Fibroblast of the aortic adventitia (primary cell): ENCODE measurements around the gene MACROD1. TPM values are rescaled to one million over a fixed set of nuclear protein-coding genes. Genes with fewer than 3 reads are reported as not detected.

Experiments used
- DNase-seq: peaks from one replicate; pipeline ENCODE4 v3.0.0-alpha.2; 2010; ENCODE audit warnings: low read depth
- H3K4me3 ChIP-seq: 2 replicates; pipeline ENCODE4 v1.5.1; 2011; ENCODE audit warnings: low read depth, mild to moderate bottlenecking, control low read depth, low read length, moderate library complexity
- total RNA-seq: library from RNA; depleted of rRNA; stranded (reverse); fragments of >200 nt; gene quantifications from 2 replicates; pipeline ENCODE4 v1.2.3, GENCODE V29; 2012; ENCODE audit warnings: low replicate concordance
- TF ChIP-seq, protein P1 (sequence below): IDR thresholded peaks from 2 replicates; pipeline ENCODE4 v1.5.1; 2011; ENCODE audit warnings: mild to moderate bottlenecking, low read length, control low read depth, inconsistent platforms; ENCODE audit not compliant: insufficient read depth

MACROD1 gene
- total RNA-seq, 1 donor = 14.5 TPM

DNA sequence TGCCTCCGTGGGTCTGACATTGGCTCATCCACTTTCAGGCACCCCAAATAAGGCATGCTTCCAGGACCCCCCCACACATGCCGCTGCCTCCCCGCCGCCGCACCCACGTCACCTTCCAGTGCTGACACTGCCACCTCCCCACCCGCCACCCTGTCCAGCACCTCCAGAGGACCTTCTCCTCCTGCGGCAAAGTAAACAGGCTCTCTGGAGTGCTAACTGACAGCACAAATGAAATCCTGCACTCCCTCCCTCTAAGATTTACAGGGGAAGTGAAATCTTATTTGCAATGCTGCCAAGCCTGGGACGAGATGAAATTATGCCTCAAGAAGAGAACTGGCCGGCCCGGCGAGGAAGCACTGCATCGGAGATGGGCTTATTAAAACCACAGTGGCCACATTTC, 35.3 kb downstream of the MACROD1 start:
- TF ChIP-seq, protein P1, sequence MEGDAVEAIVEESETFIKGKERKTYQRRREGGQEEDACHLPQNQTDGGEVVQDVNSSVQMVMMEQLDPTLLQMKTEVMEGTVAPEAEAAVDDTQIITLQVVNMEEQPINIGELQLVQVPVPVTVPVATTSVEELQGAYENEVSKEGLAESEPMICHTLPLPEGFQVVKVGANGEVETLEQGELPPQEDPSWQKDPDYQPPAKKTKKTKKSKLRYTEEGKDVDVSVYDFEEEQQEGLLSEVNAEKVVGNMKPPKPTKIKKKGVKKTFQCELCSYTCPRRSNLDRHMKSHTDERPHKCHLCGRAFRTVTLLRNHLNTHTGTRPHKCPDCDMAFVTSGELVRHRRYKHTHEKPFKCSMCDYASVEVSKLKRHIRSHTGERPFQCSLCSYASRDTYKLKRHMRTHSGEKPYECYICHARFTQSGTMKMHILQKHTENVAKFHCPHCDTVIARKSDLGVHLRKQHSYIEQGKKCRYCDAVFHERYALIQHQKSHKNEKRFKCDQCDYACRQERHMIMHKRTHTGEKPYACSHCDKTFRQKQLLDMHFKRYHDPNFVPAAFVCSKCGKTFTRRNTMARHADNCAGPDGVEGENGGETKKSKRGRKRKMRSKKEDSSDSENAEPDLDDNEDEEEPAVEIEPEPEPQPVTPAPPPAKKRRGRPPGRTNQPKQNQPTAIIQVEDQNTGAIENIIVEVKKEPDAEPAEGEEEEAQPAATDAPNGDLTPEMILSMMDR = no peak
- no peak overlapping the region for H3K4me3 ChIP-seq
- no peak for DNase-seq

DNA sequence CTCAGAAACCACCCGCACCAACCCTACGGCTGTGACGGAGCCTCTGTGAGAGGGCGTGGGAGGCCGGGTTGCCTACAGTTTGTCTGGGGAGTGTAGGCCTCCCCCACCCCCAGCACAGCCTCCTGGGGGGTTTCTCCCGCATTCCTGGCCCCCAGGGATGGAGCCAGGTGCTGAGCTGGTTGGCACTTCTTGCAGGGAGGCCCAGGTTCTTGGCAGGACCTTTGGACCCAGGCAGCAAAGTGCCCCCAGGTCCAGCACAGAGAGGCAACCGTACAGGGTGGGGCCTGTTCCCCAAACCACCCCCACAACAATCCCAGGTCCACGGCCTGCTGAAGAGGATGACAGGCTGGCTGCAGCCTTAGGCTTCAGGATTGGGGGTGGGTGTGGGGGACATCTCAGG, 36.5 kb downstream of the MACROD1 start:
- TF ChIP-seq, protein P1 = no peak
- H3K4me3 ChIP-seq = no peak overlapping the region
- DNase-seq = no peak

DNA sequence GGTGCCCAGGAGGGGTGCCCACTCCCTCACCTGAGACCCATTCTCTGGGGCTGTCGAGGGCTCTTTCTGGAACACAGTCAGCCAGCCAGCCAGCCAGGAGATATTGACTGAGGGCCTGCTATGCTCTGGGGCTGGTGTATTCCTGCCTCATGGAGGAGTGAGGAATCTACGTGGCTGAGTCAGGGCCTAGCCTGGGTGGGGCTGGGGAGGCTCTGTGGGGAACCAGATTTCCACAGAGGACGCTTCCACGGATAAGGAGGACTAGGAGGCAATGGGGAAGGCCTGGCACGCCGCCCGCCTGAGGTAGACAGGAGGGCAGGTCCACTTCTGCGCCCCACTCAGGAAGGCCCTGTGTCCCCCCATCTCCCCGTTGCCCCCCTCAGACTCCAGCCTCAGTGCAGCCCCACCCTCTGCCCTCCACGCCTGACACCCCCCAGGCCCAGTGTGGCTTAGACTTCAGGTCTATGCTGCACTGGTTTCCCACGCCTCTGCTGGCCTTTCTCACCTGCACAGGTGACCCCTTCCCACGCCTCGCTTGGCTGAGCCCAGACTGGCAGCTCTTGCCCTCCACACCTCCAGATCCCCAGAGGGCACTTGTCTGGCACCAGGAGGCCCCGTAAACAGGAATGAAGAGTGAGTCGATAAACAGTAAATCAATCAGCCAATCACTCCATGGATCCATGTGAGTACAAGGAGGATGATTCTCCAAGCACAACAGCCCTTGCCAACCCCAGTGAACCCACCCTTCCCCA, 37.5 kb downstream of the MACROD1 start:
- H3K4me3 ChIP-seq = no peak overlapping the region
- TF ChIP-seq, protein P1 = no peak
- no peak for DNase-seq

DNA sequence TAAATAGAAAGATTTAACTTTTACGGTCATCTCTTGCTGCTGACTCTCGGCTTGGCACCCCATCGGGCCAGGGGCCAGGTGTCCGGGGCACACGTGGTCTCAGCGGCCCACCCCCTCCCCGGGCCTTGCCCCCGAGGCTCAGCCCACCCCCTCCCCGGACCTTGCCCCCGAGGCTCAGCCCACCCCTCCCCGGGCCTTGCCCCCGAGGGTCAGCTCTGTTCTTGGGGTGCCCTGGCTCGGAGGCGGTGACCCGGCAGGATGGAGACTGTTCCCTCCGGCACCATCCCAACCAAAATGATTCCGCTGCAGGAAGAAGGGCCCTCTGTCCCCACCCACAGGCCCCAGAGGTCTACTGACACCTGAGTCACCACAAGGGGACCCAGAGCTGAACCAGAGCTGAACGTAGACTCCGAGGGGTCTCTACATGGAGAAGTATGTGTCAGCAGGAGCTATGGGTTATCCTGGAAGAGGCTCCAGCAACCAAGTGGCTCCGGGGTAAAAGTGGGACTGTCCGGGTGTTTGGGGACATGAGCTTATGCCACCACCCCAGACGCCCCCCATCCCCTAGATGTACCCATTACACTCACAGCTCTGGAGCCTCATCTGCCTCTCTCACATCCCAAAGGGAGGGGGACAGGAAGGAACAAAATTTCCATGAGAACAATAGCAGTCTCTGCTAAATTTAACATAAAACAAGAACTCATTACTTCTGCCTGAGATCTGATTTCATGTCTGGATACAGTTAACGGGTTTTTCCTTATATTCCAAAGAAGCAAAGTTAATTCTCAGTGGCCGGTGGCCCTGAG, 38.4 kb downstream of the MACROD1 start:
- TF ChIP-seq, protein P1 = no peak
- no peak overlapping the region for H3K4me3 ChIP-seq
- DNase-seq = no peak

DNA sequence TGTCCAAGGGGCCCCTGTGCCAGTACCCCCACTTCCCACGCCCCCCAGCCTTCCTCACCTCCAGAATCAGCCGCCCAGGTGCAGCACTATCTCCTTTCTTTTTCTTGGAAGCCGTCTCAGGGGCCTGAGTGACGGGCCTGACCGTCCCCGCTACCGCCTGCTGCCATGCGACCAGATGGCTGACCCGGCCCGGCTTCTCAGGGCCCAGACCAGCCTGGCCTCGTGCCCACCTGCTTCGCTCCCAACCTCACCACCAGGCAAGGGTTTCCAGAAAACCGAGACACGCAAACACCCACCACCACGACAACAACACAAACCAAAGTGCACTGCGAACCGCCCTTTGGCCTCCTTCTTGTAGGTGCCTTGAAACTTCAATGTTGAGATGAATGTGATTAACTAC, 39.1 kb downstream of the MACROD1 start:
- no peak for DNase-seq
- TF ChIP-seq, protein P1 = no peak
- H3K4me3 ChIP-seq = no peak overlapping the region

DNA sequence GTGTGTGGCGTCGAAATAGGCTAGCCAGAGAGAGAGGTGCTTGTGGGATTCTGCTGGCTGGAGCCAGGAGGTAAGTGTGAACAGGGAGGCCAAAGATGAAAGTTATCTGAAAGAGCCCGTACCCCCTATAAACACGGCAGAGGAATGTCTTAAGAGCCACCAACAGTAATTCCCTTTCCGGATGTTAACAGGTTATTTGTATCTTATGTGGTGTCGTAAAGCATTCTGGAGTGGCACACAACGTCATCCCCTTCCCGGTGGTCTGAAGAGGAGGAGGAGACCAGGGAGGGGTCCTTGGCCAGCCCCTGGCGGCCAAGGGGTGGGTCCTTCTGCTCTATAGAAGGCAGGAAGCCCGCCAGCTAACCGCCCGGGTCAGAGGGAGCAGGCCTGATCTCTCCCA, 39.5 kb downstream of the MACROD1 start:
- no peak for DNase-seq
- no peak overlapping the region for H3K4me3 ChIP-seq
- TF ChIP-seq, protein P1 = no peak
